Smooth muscle cell (in vitro differentiated cells): ENCODE data around the gene CDKN1C. TPM values are rescaled to one million over a fixed set of nuclear protein-coding genes. Genes with fewer than 3 reads are reported as not detected.

Source experiments
- DNase-seq: peaks from one replicate; lab custom pipeline; 2025; ENCODE audit not compliant: unreplicated experiment; lab: John Stamatoyannopoulos, UW
- H2AFZ ChIP-seq: fragments of 200-600 bp; sonication (generic); 2 replicates; pipeline ENCODE4 v1.6.0; 2016; ENCODE audit warnings: antibody characterized with exemption, low read depth, mild to moderate bottlenecking
- H3F3A ChIP-seq: fragments of 200-600 bp; sonication (generic); 2 replicates; pipeline ENCODE4 v1.6.0; 2017; ENCODE audit warnings: antibody characterized with exemption, low read depth
- H3K27ac ChIP-seq: fragments of 200-600 bp; sonication (generic); 2 replicates; pipeline ENCODE4 v1.5.1; 2016; ENCODE audit warnings: low read depth, mild to moderate bottlenecking
- H3K27me3 ChIP-seq: fragments of 200-600 bp; sonication (generic); 2 replicates; pipeline ENCODE4 v1.6.1; 2016; ENCODE audit warnings: low read depth, mild to moderate bottlenecking
- H3K36me3 ChIP-seq: fragments of 200-600 bp; sonication (generic); 2 replicates; pipeline ENCODE4 v1.5.1; 2016; ENCODE audit warnings: low read depth
- H3K4me1 ChIP-seq: fragments of 200-600 bp; sonication (generic); 2 replicates; pipeline ENCODE4 v1.5.1; 2016; ENCODE audit warnings: low read depth
- H3K4me2 ChIP-seq: fragments of 200-600 bp; sonication (generic); 2 replicates; pipeline ENCODE4 v1.6.0; 2016; ENCODE audit warnings: mild to moderate bottlenecking
- H3K4me3 ChIP-seq: fragments of 200-600 bp; sonication (generic); 2 replicates; pipeline ENCODE4 v1.5.1; 2016; ENCODE audit warnings: mild to moderate bottlenecking
- H3K79me2 ChIP-seq: fragments of 200-600 bp; sonication (generic); 2 replicates; pipeline ENCODE4 v1.6.0; 2016; ENCODE audit warnings: low read depth, mild to moderate bottlenecking
- H3K9ac ChIP-seq: fragments of 200-600 bp; sonication (generic); 2 replicates; pipeline ENCODE4 v1.6.0; 2016; ENCODE audit warnings: low read depth
- H3K9me3 ChIP-seq: fragments of 200-600 bp; sonication (generic); replicated peaks from 2 replicates; pipeline ENCODE4 v1.5.1; 2016; ENCODE audit warnings: low read depth
- H4K20me1 ChIP-seq: fragments of 200-600 bp; sonication (generic); 2 replicates; pipeline ENCODE4 v1.6.0; 2016; ENCODE audit warnings: low read depth
- WGBS: methylation state at CpG from one replicate; pipeline ENCODE4 v1.1.7; 2016; ENCODE audit warnings: low lambda C conversion rate; 5-methylcytosine and 5-hydroxymethylcytosine counted together
- polyA plus RNA-seq: library from polyadenylated mRNA; unstranded; fragments of >200 nt; fragmentation: Nextera tagmentation; extraction: Ambion mirVana; gene quantifications from 2 replicates; pipeline ENCODE4 v1.2.1, GENCODE V29; 2016
- total RNA-seq: library from RNA; depleted of rRNA; stranded (reverse); fragments of >200 nt; gene quantifications from 2 replicates; pipeline ENCODE4 v1.2.3, GENCODE V29; 2014
- TF ChIP-seq, protein P1 (sequence below): fragments of 200-600 bp; sonication (generic); IDR thresholded peaks from 2 replicates; pipeline ENCODE4 v1.5.1; 2017; ENCODE audit warnings: borderline replicate concordance, mild to moderate bottlenecking, antibody characterized with exemption; ENCODE audit not compliant: insufficient read depth, poor library complexity, severe bottlenecking

Gene CDKN1C
- total and polyA plus RNA-seq, 2 experiments from 2014 or later = 171 to 392 TPM

DNA sequence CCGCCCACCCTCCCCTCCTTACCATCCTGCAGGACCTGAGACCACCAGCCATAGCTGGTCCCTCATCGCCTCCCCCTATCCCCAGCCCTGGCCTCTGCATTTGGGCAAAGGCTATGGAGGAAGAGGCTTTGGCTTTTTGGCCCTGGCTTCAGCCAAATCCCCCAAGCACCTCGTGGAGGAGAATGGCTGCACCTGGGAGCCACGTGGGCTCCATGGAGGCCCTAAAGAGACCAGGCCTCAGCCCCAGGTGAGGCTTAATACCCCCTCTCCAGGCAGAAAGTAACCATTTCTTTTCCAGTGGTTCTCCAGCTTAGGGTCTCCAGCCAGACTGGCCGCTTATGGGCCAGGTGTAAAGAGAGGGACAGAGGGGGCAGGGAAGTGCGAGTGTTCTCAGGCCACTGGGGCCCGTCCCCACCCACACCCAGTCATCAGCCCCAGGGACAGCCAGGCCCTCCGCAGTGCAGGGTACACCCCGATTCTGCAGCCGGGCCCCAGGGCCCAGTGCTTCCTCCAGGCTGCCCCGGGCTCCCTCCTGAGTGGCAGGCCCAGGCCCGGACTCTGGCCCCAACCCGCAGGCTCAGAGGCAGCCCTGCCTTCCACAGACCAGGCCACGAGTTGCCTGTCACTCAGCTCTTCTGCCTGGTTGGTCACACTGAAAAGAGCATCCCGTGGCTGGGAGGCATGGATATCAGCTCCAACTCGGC lies 26.4 kb downstream of the CDKN1C start:
- peaks cover 8% of the 10 kb centered on the region for H3K4me1 ChIP-seq
- no peak overlapping the region for H3K4me3 ChIP-seq
- WGBS = 91% methylated on average over 15 of the region's 16 CpGs
- H3F3A ChIP-seq = no peaks in the 10 kb centered on the region
- no peaks in the 10 kb centered on the region for H4K20me1 ChIP-seq
- TF ChIP-seq, protein P1, sequence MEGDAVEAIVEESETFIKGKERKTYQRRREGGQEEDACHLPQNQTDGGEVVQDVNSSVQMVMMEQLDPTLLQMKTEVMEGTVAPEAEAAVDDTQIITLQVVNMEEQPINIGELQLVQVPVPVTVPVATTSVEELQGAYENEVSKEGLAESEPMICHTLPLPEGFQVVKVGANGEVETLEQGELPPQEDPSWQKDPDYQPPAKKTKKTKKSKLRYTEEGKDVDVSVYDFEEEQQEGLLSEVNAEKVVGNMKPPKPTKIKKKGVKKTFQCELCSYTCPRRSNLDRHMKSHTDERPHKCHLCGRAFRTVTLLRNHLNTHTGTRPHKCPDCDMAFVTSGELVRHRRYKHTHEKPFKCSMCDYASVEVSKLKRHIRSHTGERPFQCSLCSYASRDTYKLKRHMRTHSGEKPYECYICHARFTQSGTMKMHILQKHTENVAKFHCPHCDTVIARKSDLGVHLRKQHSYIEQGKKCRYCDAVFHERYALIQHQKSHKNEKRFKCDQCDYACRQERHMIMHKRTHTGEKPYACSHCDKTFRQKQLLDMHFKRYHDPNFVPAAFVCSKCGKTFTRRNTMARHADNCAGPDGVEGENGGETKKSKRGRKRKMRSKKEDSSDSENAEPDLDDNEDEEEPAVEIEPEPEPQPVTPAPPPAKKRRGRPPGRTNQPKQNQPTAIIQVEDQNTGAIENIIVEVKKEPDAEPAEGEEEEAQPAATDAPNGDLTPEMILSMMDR = no peak
- H3K79me2 ChIP-seq = no peaks in the 10 kb centered on the region
- no peak overlapping the region for H3K27ac ChIP-seq
- H3K36me3 ChIP-seq = no peaks in the 10 kb centered on the region
- H3K9ac ChIP-seq = no peak overlapping the region
- H3K27me3 ChIP-seq = no peaks in the 10 kb centered on the region
- no peak overlapping the region for H3K4me2 ChIP-seq
- H3K9me3 ChIP-seq = no peaks in the 10 kb centered on the region
- no peak for DNase-seq
- no peak overlapping the region for H2AFZ ChIP-seq

DNA sequence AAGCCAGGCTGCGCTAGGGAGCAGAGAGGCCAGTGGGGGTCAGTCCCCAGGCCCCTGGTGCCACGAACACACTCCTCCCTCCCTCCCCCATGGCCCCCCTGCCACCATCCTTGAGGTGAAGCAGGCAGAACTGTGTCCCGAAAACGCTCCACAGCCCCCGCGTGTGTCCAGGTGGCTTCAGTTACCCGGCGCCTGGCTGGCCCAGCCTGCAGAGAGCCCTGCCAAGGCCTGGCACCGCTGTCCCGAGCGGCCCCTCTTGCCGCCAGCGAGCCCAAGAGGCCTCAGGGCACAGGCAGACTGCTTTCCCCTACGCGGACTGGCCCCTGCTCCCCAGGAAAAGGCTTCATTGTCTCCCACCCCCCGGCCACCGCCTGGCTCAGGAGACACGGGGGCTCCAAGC lies 27.7 kb downstream of the CDKN1C start:
- no peak overlapping the region for H3K27ac ChIP-seq
- no peak overlapping the region for H3K9ac ChIP-seq
- no peaks in the 10 kb centered on the region for H3K9me3 ChIP-seq
- H3K27me3 ChIP-seq = no peaks in the 10 kb centered on the region
- WGBS = 95% methylated on average over 16 of the region's 18 CpGs
- H3K36me3 ChIP-seq = no peaks in the 10 kb centered on the region
- no peaks in the 10 kb centered on the region for H3K79me2 ChIP-seq
- no peak for DNase-seq
- no peak overlapping the region for H3K4me3 ChIP-seq
- no peaks in the 10 kb centered on the region for H3F3A ChIP-seq
- TF ChIP-seq, protein P1 = no peak
- no peak overlapping the region for H2AFZ ChIP-seq
- peaks cover under 1% of the 10 kb centered on the region for H3K4me1 ChIP-seq
- no peaks in the 10 kb centered on the region for H4K20me1 ChIP-seq
- no peak overlapping the region for H3K4me2 ChIP-seq

DNA sequence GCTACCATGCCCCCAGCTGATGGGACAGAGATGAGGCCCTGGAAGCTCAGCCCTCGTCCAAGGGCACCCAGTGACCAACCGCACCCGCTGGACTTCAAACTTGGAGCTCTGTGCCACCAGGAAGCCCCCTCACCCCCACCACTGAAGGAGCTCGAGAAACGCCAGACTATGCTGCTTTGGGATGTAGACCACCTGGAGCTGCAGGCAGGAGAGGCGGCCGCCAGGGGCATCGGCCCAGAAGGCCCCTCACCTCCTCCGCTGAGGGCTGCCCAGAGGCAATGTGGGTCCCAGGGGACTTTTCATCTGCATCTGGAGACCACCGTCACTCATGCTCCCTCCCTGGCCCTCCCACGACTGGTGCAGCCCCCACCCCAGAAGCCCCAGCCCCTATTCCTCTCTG lies 28.3 kb downstream of the CDKN1C start:
- H3K36me3 ChIP-seq = no peaks in the 10 kb centered on the region
- no peak for DNase-seq
- no peak overlapping the region for H2AFZ ChIP-seq
- no peak overlapping the region for H3K4me3 ChIP-seq
- TF ChIP-seq, protein P1 = no peak
- H3K4me2 ChIP-seq = no peak overlapping the region
- no peaks in the 10 kb centered on the region for H3F3A ChIP-seq
- no peaks in the 10 kb centered on the region for H4K20me1 ChIP-seq
- H3K79me2 ChIP-seq = no peaks in the 10 kb centered on the region
- no peak overlapping the region for H3K9ac ChIP-seq
- H3K9me3 ChIP-seq = no peaks in the 10 kb centered on the region
- H3K4me1 ChIP-seq = no peaks in the 10 kb centered on the region
- no peaks in the 10 kb centered on the region for H3K27me3 ChIP-seq
- H3K27ac ChIP-seq = no peak overlapping the region
- 83% methylated on average over 11 of the region's 11 CpGs for WGBS

GRCh38 chr11:2855162-2855561 lies 30.4 kb downstream of the CDKN1C start:
- H4K20me1 ChIP-seq = no peaks in the 10 kb centered on the region
- peaks cover 7% of the 10 kb centered on the region for H3K4me1 ChIP-seq
- no peaks in the 10 kb centered on the region for H3K9me3 ChIP-seq
- no peak overlapping the region for H3K9ac ChIP-seq
- WGBS = 97% methylated on average over 8 of the region's 8 CpGs
- H3F3A ChIP-seq = no peaks in the 10 kb centered on the region
- H3K79me2 ChIP-seq = no peaks in the 10 kb centered on the region
- no peak for DNase-seq
- TF ChIP-seq, protein P1 = no peak
- H2AFZ ChIP-seq = no peak overlapping the region
- no peak overlapping the region for H3K4me2 ChIP-seq
- H3K4me3 ChIP-seq = no peak overlapping the region
- H3K36me3 ChIP-seq = no peaks in the 10 kb centered on the region
- no peaks in the 10 kb centered on the region for H3K27me3 ChIP-seq
- no peak overlapping the region for H3K27ac ChIP-seq
